SK-N-SH (cell line): ENCODE data around the gene KLRC3. TPM values are rescaled to one million over a fixed set of nuclear protein-coding genes. Genes with fewer than 3 reads are reported as not detected.

Experiments used
- CTCF ChIA-PET: fragments of 300-600, 350-600 bp; formaldehyde crosslinking; extraction: SDS; loops from one replicate; lab custom pipeline; 2021; lab: Yijun Ruan, JAX
- POLR2A ChIA-PET: fragments of 350-600 bp; sonication (Branson Sonifier 250); formaldehyde crosslinking; extraction: SDS; loops from one replicate; lab custom pipeline; 2020; ENCODE audit warnings: antibody characterized with exemption, inconsistent platforms; lab: Yijun Ruan, JAX
- DNase-seq: peaks from one replicate; pipeline ENCODE4 v3.0.0; 2012
- H2AFZ ChIP-seq: fragments of 200-600 bp; sonication (generic); 2 replicates; pipeline ENCODE4 v1.8.1; 2016; ENCODE audit warnings: antibody characterized with exemption, mild to moderate bottlenecking, low read depth
- H3F3A ChIP-seq: fragments of 200-600 bp; sonication (generic); replicated peaks from 2 replicates; pipeline ENCODE3; 2016; ENCODE audit warnings: antibody characterized with exemption, mild to moderate bottlenecking; ENCODE audit not compliant: insufficient read depth
- H3K27ac ChIP-seq, 2 experiments: fragments of 200-500 bp in 1 of 2; fragments of 200-600 bp in 1 of 2; sonication (Bioruptor generic) in 1 of 2; sonication (generic), shearing (Covaris generic) in 1 of 2; 2 replicates each; pipeline versions ENCODE4 v1.5.1 to v1.6.1; 2014 to 2016; ENCODE audit warnings: low read depth in 2 of 2, inconsistent platforms in 1 of 2, low read length in 1 of 2, mild to moderate bottlenecking in 1 of 2, mixed read lengths in 1 of 2
- H3K27me3 ChIP-seq: fragments of 200-600 bp; sonication (generic), shearing (Covaris generic); 2 replicates; pipeline ENCODE4 v1.6.1; 2016; ENCODE audit warnings: mixed run types; ENCODE audit not compliant: insufficient read depth
- H3K36me3 ChIP-seq, 2 experiments: fragments of 200-500 bp in 1 of 2; fragments of 200-600 bp in 1 of 2; sonication (Bioruptor generic) in 1 of 2; sonication (generic) in 1 of 2; replicated peaks in 1 of 2; 2 replicates each; pipeline versions ENCODE3 to v1.5.1; 2014 to 2016; ENCODE audit warnings: low read length in 1 of 2, mild to moderate bottlenecking in 1 of 2; ENCODE audit not compliant: insufficient read depth in 2 of 2, control insufficient read depth in 1 of 2
- H3K4me1 ChIP-seq, 2 experiments: fragments of 200-500 bp in 1 of 2; fragments of 200-600 bp in 1 of 2; sonication (Bioruptor generic) in 1 of 2; sonication (generic), shearing (Covaris generic) in 1 of 2; 2 replicates each; pipeline versions ENCODE4 v1.5.1 to v1.6.1; 2014 to 2016; ENCODE audit warnings: low read depth in 1 of 2, low read length in 1 of 2, mixed run types in 1 of 2; ENCODE audit not compliant: insufficient read depth in 2 of 2, control insufficient read depth in 1 of 2
- H3K4me2 ChIP-seq: fragments of 200-600 bp; sonication (generic), shearing (Covaris generic); 2 replicates; pipeline ENCODE4 v1.6.1; 2017; ENCODE audit warnings: mixed run types
- H3K4me3 ChIP-seq, 2 experiments: fragments of 200-500 bp in 1 of 2; fragments of 200-600 bp in 1 of 2; sonication (Bioruptor generic) in 1 of 2; sonication (generic), shearing (Covaris generic) in 1 of 2; 2 replicates each; pipeline versions ENCODE4 v1.5.1 to v1.8.1; 2014 to 2016; ENCODE audit warnings: low read depth in 2 of 2, inconsistent platforms in 1 of 2, low read length in 1 of 2, mild to moderate bottlenecking in 1 of 2, mixed read lengths in 1 of 2, moderate library complexity in 1 of 2
- H3K79me2 ChIP-seq: fragments of 200-600 bp; sonication (generic); 2 replicates; pipeline ENCODE4 v1.8.1; 2017; ENCODE audit warnings: mild to moderate bottlenecking; ENCODE audit not compliant: insufficient read depth
- H3K9ac ChIP-seq: fragments of 200-600 bp; sonication (generic); 2 replicates; pipeline ENCODE4 v1.6.1; 2017; ENCODE audit warnings: mixed run types
- H3K9me2 ChIP-seq: fragments of 200-600 bp; sonication (generic); 2 replicates; pipeline ENCODE4 v1.6.1; 2017; ENCODE audit warnings: mixed run types
- H3K9me3 ChIP-seq: fragments of 200-600 bp; sonication (generic); 2 replicates; pipeline ENCODE4 v1.6.1; 2017; ENCODE audit warnings: mixed run types, mild to moderate bottlenecking, moderate library complexity
- H4K20me1 ChIP-seq: fragments of 200-600 bp; sonication (generic); 2 replicates; pipeline ENCODE4 v1.6.1; 2017; ENCODE audit warnings: mild to moderate bottlenecking, mixed run types; ENCODE audit not compliant: insufficient read depth
- CHD2 ChIP-seq: fragments of 150-350 bp; IDR thresholded peaks from 2 replicates; pipeline ENCODE4 v1.6.1; 2018; ENCODE audit warnings: low read length; ENCODE audit not compliant: partially characterized antibody
- GABPA ChIP-seq: IDR thresholded peaks from 2 replicates; pipeline ENCODE4 v1.4.0; 2012; ENCODE audit warnings: low read depth, mild to moderate bottlenecking
- GATA2 ChIP-seq: sonication (generic); formaldehyde crosslinking; IDR thresholded peaks from 2 replicates; pipeline ENCODE4 v1.5.0; 2020; ENCODE audit warnings: mild to moderate bottlenecking, missing genetic modification reagents
- JUND ChIP-seq: IDR thresholded peaks from 2 replicates; pipeline ENCODE4 v1.4.0; 2012
- NRF1 ChIP-seq: IDR thresholded peaks from 2 replicates; pipeline ENCODE4 v1.6.1; 2012; ENCODE audit warnings: low read depth, mild to moderate bottlenecking, low read length
- RCOR1 ChIP-seq: fragments of 150-350 bp; IDR thresholded peaks from 2 replicates; pipeline ENCODE4 v1.6.1; 2017; ENCODE audit warnings: antibody characterized with exemption, low read length
- RFX5 ChIP-seq: IDR thresholded peaks from 2 replicates; pipeline ENCODE4 v1.6.1; 2012; ENCODE audit warnings: mild to moderate bottlenecking, improper control_type of control experiment, low read length
- RXRA ChIP-seq: IDR thresholded peaks from 2 replicates; pipeline ENCODE4 v1.4.0; 2012; ENCODE audit warnings: low read depth, mild to moderate bottlenecking, borderline replicate concordance
- SIN3A ChIP-seq: IDR thresholded peaks from 2 replicates; pipeline ENCODE4 v1.6.1; 2012; ENCODE audit warnings: low read depth, mild to moderate bottlenecking, low read length, moderate library complexity, borderline replicate concordance
- TAF1 ChIP-seq: IDR thresholded peaks from 2 replicates; pipeline ENCODE4 v1.6.1; 2012; ENCODE audit warnings: low read depth, mild to moderate bottlenecking, low read length, moderate library complexity, borderline replicate concordance
- TEAD4 ChIP-seq: IDR thresholded peaks from 2 replicates; pipeline ENCODE4 v1.4.0; 2012; ENCODE audit warnings: mild to moderate bottlenecking, borderline replicate concordance; ENCODE audit not compliant: insufficient read depth
- WGBS: methylation state at CpG from one replicate; pipeline ENCODE4 v1.1.6; 2017; ENCODE audit warnings: low lambda C conversion rate; 5-methylcytosine and 5-hydroxymethylcytosine counted together
- polyA plus RNA-seq, 3 experiments: library from polyadenylated mRNA; depleted of rRNA; stranded (reverse); fragments of >200 nt; gene quantifications; 2 replicates each; pipeline ENCODE4 v1.2.3, GENCODE V29; 2012
- TF ChIP-seq, protein P1 (sequence below): fragments of 200-600 bp; sonication (generic); IDR thresholded peaks from 2 replicates; pipeline ENCODE4 v1.6.1; 2017; ENCODE audit warnings: antibody characterized with exemption, mild to moderate bottlenecking, moderate library complexity
- TF ChIP-seq, protein P2 (sequence below): IDR thresholded peaks from 2 replicates; pipeline ENCODE4 v1.4.0; 2012; ENCODE audit warnings: low read depth, borderline replicate concordance
- TF ChIP-seq, protein P3 (sequence below): fragments of 150-350 bp; IDR thresholded peaks from 2 replicates; pipeline ENCODE4 v1.6.1; 2017; ENCODE audit warnings: antibody characterized with exemption, low read length, low read depth, borderline replicate concordance
- TF ChIP-seq, protein P4 (sequence below): IDR thresholded peaks from 2 replicates; pipeline ENCODE4 v1.4.0; 2012; ENCODE audit warnings: low read depth, borderline replicate concordance
- TF ChIP-seq, protein P5 (sequence below): IDR thresholded peaks from 2 replicates; pipeline ENCODE4 v1.6.1; 2012; ENCODE audit warnings: mild to moderate bottlenecking, low read depth, low read length, moderate library complexity

The KLRC3 gene
- polyA plus RNA-seq, 1 of the 3 experiments (the other 2 are of a cell fraction) = not detected

DNA sequence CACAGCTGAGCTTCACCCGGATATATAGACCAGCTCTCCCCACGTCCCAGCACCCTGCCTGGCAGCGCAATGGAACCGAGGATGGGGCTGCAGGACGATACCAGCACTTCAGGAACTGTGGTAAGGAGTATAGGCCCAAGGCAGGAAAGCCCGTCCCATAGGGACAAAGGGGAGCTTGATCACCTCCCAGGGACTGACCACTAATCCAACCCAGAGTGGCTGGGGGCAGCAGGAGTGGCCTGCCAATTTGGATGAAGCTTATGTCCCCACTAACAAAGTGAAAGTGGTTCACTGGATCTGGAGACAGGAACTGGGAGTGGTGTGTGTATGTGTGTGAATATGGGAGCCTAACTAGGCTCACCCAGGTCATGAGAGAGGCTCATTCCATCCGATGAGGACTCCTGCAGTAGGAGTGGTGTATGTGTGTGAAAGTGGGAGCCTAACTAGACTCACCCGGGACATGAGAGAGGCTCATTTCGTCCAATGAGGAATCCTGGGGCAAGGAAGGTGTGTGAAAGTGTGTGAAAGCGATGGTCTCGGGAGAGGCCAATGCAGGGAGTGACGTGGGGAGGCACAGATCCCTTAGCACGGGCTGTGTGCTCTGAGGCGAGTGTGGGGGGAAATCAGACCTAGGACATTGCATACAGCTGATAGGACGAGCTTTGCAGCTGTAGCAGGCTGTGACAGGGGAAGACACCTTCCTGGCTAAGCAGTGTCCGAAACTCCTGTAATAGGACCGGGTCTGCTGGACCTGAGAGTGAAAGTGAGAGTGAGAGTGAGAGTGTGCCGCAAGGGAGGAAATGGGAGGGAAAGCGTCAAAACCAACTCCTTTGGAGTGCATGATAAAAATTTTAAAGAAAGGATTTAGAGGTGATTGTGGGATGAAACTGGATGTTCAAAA, 56.2 kb downstream of the KLRC3 start:
- Histone ChIP-seq H3K36me3 (no peaks in the 10 kb centered on the region), H3K4me3 (peak overlapping the region; percentile 50 to 61), H3K79me2 (no peaks in the 10 kb centered on the region), H3K9me2 (no peaks in the 10 kb centered on the region), H4K20me1 (no peaks in the 10 kb centered on the region), H3K4me2 (peak overlapping the region; percentile 78), H3F3A (no peaks in the 10 kb centered on the region), H3K9ac (0 out of 2 replicates have a peak overlapping the region, but pooled peaks have one; percentile 37), H3K27me3 (no peaks in the 10 kb centered on the region), H3K27ac (no peak overlapping the region), H2AFZ (peak overlapping the region; percentile 96), H3K9me3 (no peaks in the 10 kb centered on the region), H3K4me1 (peaks cover 0 to 9% of the 10 kb centered on the region in 2 experiments; a peak in 1 of 4 replicates)
- WGBS = 79% methylated on average over 19 of the region's 19 CpGs
- no peak for DNase-seq
- CTCF ChIA-PET = interaction anchor here (0.7 kb wide), 1 partner anchor 33 kb away, joined by 3 read pairs; no protein-coding TSS in a partner anchor
- POLR2A ChIA-PET = no interaction called here
- TF ChIP-seq, protein P1, sequence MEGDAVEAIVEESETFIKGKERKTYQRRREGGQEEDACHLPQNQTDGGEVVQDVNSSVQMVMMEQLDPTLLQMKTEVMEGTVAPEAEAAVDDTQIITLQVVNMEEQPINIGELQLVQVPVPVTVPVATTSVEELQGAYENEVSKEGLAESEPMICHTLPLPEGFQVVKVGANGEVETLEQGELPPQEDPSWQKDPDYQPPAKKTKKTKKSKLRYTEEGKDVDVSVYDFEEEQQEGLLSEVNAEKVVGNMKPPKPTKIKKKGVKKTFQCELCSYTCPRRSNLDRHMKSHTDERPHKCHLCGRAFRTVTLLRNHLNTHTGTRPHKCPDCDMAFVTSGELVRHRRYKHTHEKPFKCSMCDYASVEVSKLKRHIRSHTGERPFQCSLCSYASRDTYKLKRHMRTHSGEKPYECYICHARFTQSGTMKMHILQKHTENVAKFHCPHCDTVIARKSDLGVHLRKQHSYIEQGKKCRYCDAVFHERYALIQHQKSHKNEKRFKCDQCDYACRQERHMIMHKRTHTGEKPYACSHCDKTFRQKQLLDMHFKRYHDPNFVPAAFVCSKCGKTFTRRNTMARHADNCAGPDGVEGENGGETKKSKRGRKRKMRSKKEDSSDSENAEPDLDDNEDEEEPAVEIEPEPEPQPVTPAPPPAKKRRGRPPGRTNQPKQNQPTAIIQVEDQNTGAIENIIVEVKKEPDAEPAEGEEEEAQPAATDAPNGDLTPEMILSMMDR = no peak
- TF ChIP-seq, protein P2, sequence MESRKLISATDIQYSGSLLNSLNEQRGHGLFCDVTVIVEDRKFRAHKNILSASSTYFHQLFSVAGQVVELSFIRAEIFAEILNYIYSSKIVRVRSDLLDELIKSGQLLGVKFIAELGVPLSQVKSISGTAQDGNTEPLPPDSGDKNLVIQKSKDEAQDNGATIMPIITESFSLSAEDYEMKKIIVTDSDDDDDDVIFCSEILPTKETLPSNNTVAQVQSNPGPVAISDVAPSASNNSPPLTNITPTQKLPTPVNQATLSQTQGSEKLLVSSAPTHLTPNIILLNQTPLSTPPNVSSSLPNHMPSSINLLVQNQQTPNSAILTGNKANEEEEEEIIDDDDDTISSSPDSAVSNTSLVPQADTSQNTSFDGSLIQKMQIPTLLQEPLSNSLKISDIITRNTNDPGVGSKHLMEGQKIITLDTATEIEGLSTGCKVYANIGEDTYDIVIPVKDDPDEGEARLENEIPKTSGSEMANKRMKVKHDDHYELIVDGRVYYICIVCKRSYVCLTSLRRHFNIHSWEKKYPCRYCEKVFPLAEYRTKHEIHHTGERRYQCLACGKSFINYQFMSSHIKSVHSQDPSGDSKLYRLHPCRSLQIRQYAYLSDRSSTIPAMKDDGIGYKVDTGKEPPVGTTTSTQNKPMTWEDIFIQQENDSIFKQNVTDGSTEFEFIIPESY = no peak
- no peak for TF ChIP-seq RFX5

DNA sequence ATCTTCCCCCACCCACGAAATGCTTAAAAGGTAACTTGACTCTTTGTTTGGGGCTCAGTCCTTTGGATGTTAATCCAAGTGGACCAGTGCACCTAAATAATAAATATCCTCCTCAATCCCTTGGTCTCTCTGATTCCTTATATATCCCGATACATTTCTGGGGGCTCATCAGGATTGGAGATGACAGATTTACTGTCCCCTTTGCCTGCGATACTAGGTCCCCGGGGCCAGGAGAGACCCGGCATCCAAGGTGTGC, 56.8 kb downstream of the KLRC3 start:
- H3K9me2 ChIP-seq = no peaks in the 10 kb centered on the region
- no peak overlapping the region for H2AFZ ChIP-seq
- H3F3A ChIP-seq = no peaks in the 10 kb centered on the region
- no peaks in the 10 kb centered on the region for H4K20me1 ChIP-seq
- TF ChIP-seq TEAD4 (no peak), RXRA (no peak), GABPA (no peak), RCOR1 (no peak), CHD2 (no peak), SIN3A (no peak), JUND (no peak), TAF1 (no peak), NRF1 (no peak), GATA2 (no peak)
- TF ChIP-seq, protein P3, sequence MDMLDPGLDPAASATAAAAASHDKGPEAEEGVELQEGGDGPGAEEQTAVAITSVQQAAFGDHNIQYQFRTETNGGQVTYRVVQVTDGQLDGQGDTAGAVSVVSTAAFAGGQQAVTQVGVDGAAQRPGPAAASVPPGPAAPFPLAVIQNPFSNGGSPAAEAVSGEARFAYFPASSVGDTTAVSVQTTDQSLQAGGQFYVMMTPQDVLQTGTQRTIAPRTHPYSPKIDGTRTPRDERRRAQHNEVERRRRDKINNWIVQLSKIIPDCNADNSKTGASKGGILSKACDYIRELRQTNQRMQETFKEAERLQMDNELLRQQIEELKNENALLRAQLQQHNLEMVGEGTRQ = no peak
- TF ChIP-seq, protein P4, sequence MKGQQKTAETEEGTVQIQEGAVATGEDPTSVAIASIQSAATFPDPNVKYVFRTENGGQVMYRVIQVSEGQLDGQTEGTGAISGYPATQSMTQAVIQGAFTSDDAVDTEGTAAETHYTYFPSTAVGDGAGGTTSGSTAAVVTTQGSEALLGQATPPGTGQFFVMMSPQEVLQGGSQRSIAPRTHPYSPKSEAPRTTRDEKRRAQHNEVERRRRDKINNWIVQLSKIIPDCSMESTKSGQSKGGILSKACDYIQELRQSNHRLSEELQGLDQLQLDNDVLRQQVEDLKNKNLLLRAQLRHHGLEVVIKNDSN = no peak
- TF ChIP-seq, protein P5, sequence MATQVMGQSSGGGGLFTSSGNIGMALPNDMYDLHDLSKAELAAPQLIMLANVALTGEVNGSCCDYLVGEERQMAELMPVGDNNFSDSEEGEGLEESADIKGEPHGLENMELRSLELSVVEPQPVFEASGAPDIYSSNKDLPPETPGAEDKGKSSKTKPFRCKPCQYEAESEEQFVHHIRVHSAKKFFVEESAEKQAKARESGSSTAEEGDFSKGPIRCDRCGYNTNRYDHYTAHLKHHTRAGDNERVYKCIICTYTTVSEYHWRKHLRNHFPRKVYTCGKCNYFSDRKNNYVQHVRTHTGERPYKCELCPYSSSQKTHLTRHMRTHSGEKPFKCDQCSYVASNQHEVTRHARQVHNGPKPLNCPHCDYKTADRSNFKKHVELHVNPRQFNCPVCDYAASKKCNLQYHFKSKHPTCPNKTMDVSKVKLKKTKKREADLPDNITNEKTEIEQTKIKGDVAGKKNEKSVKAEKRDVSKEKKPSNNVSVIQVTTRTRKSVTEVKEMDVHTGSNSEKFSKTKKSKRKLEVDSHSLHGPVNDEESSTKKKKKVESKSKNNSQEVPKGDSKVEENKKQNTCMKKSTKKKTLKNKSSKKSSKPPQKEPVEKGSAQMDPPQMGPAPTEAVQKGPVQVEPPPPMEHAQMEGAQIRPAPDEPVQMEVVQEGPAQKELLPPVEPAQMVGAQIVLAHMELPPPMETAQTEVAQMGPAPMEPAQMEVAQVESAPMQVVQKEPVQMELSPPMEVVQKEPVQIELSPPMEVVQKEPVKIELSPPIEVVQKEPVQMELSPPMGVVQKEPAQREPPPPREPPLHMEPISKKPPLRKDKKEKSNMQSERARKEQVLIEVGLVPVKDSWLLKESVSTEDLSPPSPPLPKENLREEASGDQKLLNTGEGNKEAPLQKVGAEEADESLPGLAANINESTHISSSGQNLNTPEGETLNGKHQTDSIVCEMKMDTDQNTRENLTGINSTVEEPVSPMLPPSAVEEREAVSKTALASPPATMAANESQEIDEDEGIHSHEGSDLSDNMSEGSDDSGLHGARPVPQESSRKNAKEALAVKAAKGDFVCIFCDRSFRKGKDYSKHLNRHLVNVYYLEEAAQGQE = no peak
- TF ChIP-seq, all 33 proteins: peak for 0
- H3K4me3 ChIP-seq = no peak overlapping the region
- 94% methylated on average over 3 of the region's 5 CpGs for WGBS
- DNase-seq = no peak
- H3K9me3 ChIP-seq = no peaks in the 10 kb centered on the region
- no peak overlapping the region for H3K9ac ChIP-seq
- H3K27me3 ChIP-seq = no peaks in the 10 kb centered on the region
- no peaks in the 10 kb centered on the region for H3K36me3 ChIP-seq
- H3K4me1 ChIP-seq = peaks cover 0 to 9% of the 10 kb centered on the region in 2 experiments; a peak in 1 of 4 replicates
- H3K79me2 ChIP-seq = no peaks in the 10 kb centered on the region
- no peak overlapping the region for H3K4me2 ChIP-seq
- ChIA-PET POLR2A (no interaction called here), CTCF (no interaction called here)
- H3K27ac ChIP-seq = no peak overlapping the region
